Hepatocyte (in vitro differentiated cells): ENCODE data around the gene CCL11. TPM values are rescaled to one million over a fixed set of nuclear protein-coding genes. Genes with fewer than 3 reads are reported as not detected.

ENCODE experiments used
- DNase-seq: peaks from one replicate; pipeline ENCODE4 v3.0.0-alpha.2; 2016; ENCODE audit warnings: low spot score
- H2AFZ ChIP-seq: fragments of 200-600 bp; sonication (generic); 2 replicates; pipeline ENCODE4 v1.6.0; 2016; ENCODE audit warnings: antibody characterized with exemption, mild to moderate bottlenecking
- H3K27ac ChIP-seq: fragments of 200-600 bp; sonication (generic); 2 replicates; pipeline ENCODE4 v1.5.1; 2016; ENCODE audit warnings: mild to moderate bottlenecking
- H3K27me3 ChIP-seq: fragments of 200-600 bp; sonication (generic); 2 replicates; pipeline ENCODE4 v1.6.1; 2016
- H3K36me3 ChIP-seq: fragments of 200-600 bp; sonication (generic); replicated peaks from 2 replicates; pipeline ENCODE4 v1.5.1; 2016; ENCODE audit warnings: low read depth; ENCODE audit not compliant: insufficient read depth
- H3K4me1 ChIP-seq: fragments of 200-600 bp; sonication (generic); 2 replicates; pipeline ENCODE4 v1.5.1; 2016; ENCODE audit warnings: mild to moderate bottlenecking, moderate library complexity; ENCODE audit not compliant: insufficient read depth
- H3K4me2 ChIP-seq: fragments of 200-600 bp; sonication (generic); 2 replicates; pipeline ENCODE4 v1.6.0; 2016
- H3K4me3 ChIP-seq: fragments of 200-600 bp; sonication (generic); 2 replicates; pipeline ENCODE4 v1.5.1; 2016; ENCODE audit warnings: mild to moderate bottlenecking
- H3K79me2 ChIP-seq: fragments of 200-600 bp; sonication (generic); 2 replicates; pipeline ENCODE4 v1.6.0; 2017; ENCODE audit warnings: mild to moderate bottlenecking
- H3K9me2 ChIP-seq: fragments of 200-600 bp; sonication (generic); replicated peaks from 2 replicates; pipeline ENCODE4 v1.6.0; 2017; ENCODE audit warnings: mild to moderate bottlenecking; ENCODE audit not compliant: insufficient read depth
- H3K9me3 ChIP-seq: fragments of 200-600 bp; sonication (generic); 2 replicates; pipeline ENCODE4 v1.5.1; 2016; ENCODE audit warnings: low read depth, mild to moderate bottlenecking
- H4K20me1 ChIP-seq: fragments of 200-600 bp; sonication (generic); 2 replicates; pipeline ENCODE4 v1.6.0; 2016; ENCODE audit warnings: mild to moderate bottlenecking; ENCODE audit not compliant: insufficient read depth, poor library complexity, severe bottlenecking
- CTCF ChIP-seq: fragments of 200-600 bp; sonication (generic); IDR thresholded peaks from 2 replicates; pipeline ENCODE4 v1.5.1; 2016; ENCODE audit warnings: antibody characterized with exemption, mild to moderate bottlenecking; ENCODE audit not compliant: poor library complexity
- EZH2 ChIP-seq: fragments of 200-600 bp; sonication (generic); IDR thresholded peaks from 2 replicates; pipeline ENCODE4 v1.6.1; 2016; ENCODE audit warnings: antibody characterized with exemption, mild to moderate bottlenecking, borderline replicate concordance
- EZH2phosphoT487 ChIP-seq: fragments of 200-600 bp; sonication (generic); IDR thresholded peaks from one replicate; pipeline ENCODE4 v1.6.1; 2018; ENCODE audit warnings: antibody characterized with exemption, mild to moderate bottlenecking, low read depth, moderate library complexity; ENCODE audit not compliant: unreplicated experiment, severe bottlenecking
- WGBS: methylation state at CpG from one replicate; pipeline ENCODE4 v1.1.6; 2016; ENCODE audit warnings: low lambda C conversion rate; ENCODE audit errors: missing lambda C conversion rate; 5-methylcytosine and 5-hydroxymethylcytosine counted together
- polyA plus RNA-seq: library from polyadenylated mRNA; unstranded; fragments of >200 nt; fragmentation: Nextera tagmentation; extraction: Ambion mirVana; gene quantifications from 2 replicates; pipeline ENCODE4 v1.2.1, GENCODE V29; 2016
- total RNA-seq: library from RNA; depleted of rRNA; stranded (reverse); fragments of >200 nt; gene quantifications from 2 replicates; pipeline ENCODE4 v1.2.3, GENCODE V29; 2014

Gene CCL11
- total and polyA plus RNA-seq, 2 experiments from 2014 or later: 0.82 TPM; not detected in 1

GRCh38 chr17:34254146-34254545, 31.4 kb upstream of the CCL11 start:
- no peaks in the 10 kb centered on the region for H3K9me3 ChIP-seq
- no peak overlapping the region for H3K4me3 ChIP-seq
- H3K27me3 ChIP-seq: no peaks in the 10 kb centered on the region
- H3K36me3 ChIP-seq: no peaks in the 10 kb centered on the region
- TF ChIP-seq CTCF: no peak
- 63% methylated on average over 3 of the region's 3 CpGs for WGBS
- H3K79me2 ChIP-seq: no peaks in the 10 kb centered on the region
- H2AFZ ChIP-seq: no peak overlapping the region
- no peaks in the 10 kb centered on the region for H3K9me2 ChIP-seq
- H3K4me2 ChIP-seq: peak overlapping the region; percentile 79
- peaks cover 47% of the 10 kb centered on the region for H3K4me1 ChIP-seq
- DNase-seq: no peak
- H3K27ac ChIP-seq: peak overlapping the region; percentile 88
- H4K20me1 ChIP-seq: no peaks in the 10 kb centered on the region

GRCh38 chr17:34254651-34255380, 30.7 kb upstream of the CCL11 start, which contains the start of gene CCL2:
CCL2 (plus strand) TSS chr17:34255285; CDS start chr17:34255350, 65 bp downstream.
- Histone ChIP-seq H3K4me2 (peak within 1 kb of the TSS; percentile 79), H2AFZ (peak within 1 kb of the TSS; percentile 51), H3K9me2 (no peaks in the 10 kb centered on the region), H3K27ac (peak within 1 kb of the TSS; percentile 88), H3K36me3 (no peaks in the 10 kb centered on the region), H4K20me1 (no peaks in the 10 kb centered on the region), H3K27me3 (no peaks in the 10 kb centered on the region), H3K79me2 (no peaks in the 10 kb centered on the region), H3K9me3 (no peaks in the 10 kb centered on the region), H3K4me3 (peak within 1 kb of the TSS; percentile 28), H3K4me1 (peaks cover 40% of the 10 kb centered on the region)
- DNase-seq: peak; percentile 84
- 7% methylated on average over 11 of the region's 11 CpGs for WGBS
- TF ChIP-seq EZH2phosphoT487 (no peak), CTCF (no peak), EZH2 (no peak)

- peak overlapping the region; percentile 79 for H3K4me2 ChIP-seq
- peak overlapping the region; percentile 51 for H2AFZ ChIP-seq
- no peaks in the 10 kb centered on the region for H3K79me2 ChIP-seq
- no peaks in the 10 kb centered on the region for H3K9me3 ChIP-seq
- no peaks in the 10 kb centered on the region for H3K9me2 ChIP-seq
- H3K4me3 ChIP-seq: peak overlapping the region; percentile 28
- no peaks in the 10 kb centered on the region for H3K27me3 ChIP-seq
- TF ChIP-seq EZH2phosphoT487: no peak
- no peaks in the 10 kb centered on the region for H3K36me3 ChIP-seq
- no peaks in the 10 kb centered on the region for H4K20me1 ChIP-seq
- H3K4me1 ChIP-seq: peaks cover 36% of the 10 kb centered on the region
- no peak for DNase-seq
- WGBS: 26% methylated on average over 5 of the region's 5 CpGs
- peak overlapping the region; percentile 88 for H3K27ac ChIP-seq
Measured at GRCh38 chr17:34255381-34255732, 30.2 kb upstream of the CCL11 start.

GRCh38 chr17:34255841-34256240, 29.7 kb upstream of the CCL11 start:
- H3K27ac ChIP-seq: peak overlapping the region; percentile 88
- H3K27me3 ChIP-seq: no peaks in the 10 kb centered on the region
- H3K79me2 ChIP-seq: no peaks in the 10 kb centered on the region
- no peaks in the 10 kb centered on the region for H3K9me3 ChIP-seq
- peaks cover 36% of the 10 kb centered on the region for H3K4me1 ChIP-seq
- no peaks in the 10 kb centered on the region for H4K20me1 ChIP-seq
- H2AFZ ChIP-seq: no peak overlapping the region
- no peak overlapping the region for H3K4me3 ChIP-seq
- no peak for TF ChIP-seq CTCF
- no peak for TF ChIP-seq EZH2phosphoT487
- TF ChIP-seq EZH2: no peak
- peak overlapping the region; percentile 79 for H3K4me2 ChIP-seq
- no peak for DNase-seq
- H3K36me3 ChIP-seq: no peaks in the 10 kb centered on the region
- 79% methylated on average over 1 of the region's 1 CpG for WGBS
- no peaks in the 10 kb centered on the region for H3K9me2 ChIP-seq
